Measurements from ENCODE around the gene PRAC1. TPM values are rescaled to one million over a fixed set of nuclear protein-coding genes. Genes with fewer than 3 reads are reported as not detected.

Gene PRAC1
- total RNA-seq, 1 donor from 2014 or later = not detected

DNA sequence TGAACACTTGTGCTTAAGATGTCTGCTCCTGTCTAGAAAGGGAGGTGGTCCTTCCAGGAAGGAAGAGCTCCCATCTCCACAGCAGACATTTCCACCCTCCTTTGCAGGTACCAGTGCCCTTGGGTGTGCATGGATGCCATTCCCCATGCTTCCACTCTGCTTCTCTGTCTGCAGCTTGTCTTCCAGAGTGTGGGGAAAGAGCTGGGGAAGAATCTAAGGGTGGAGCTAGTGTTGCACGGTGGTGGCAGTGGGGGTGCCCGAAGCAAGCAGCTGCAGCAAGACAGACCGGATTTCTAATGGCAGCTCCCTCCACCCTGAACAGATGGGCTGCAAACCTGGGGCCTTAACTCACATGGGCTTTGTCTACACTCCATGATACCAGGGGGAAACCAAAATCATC, 28.9 kb upstream of the PRAC1 start:
- H3K9me3 Mint-ChIP-seq (ENCODE audit: low read depth) = no peaks in the 10 kb centered on the region
- no peak overlapping the region for H3K27ac Mint-ChIP-seq (ENCODE audit: unreplicated experiment)
- no peaks in the 10 kb centered on the region for H3K4me1 Mint-ChIP-seq (ENCODE audit: low read depth)
- DNase-seq (ENCODE audit: low spot score) = no peak
- H3K27me3 Mint-ChIP-seq (ENCODE audit: low read depth) = peaks cover 82% of the 10 kb centered on the region
- no peak overlapping the region for H3K4me3 Mint-ChIP-seq (ENCODE audit: unreplicated experiment)
- TF ChIP-seq CTCF (IDR thresholded peaks at IDR 0.05) = no peak
- no peaks in the 10 kb centered on the region for H3K36me3 Mint-ChIP-seq (ENCODE audit: low read depth)

- Mint-ChIP-seq H3K4me3 (ENCODE audit: unreplicated experiment) (no peak overlapping the region), H3K27ac (ENCODE audit: unreplicated experiment) (no peak overlapping the region), H3K27me3 (ENCODE audit: low read depth) (peaks cover 84% of the 10 kb centered on the region), H3K4me1 (ENCODE audit: low read depth) (no peaks in the 10 kb centered on the region), H3K36me3 (ENCODE audit: low read depth) (no peaks in the 10 kb centered on the region), H3K9me3 (ENCODE audit: low read depth) (no peaks in the 10 kb centered on the region)
- no peak for TF ChIP-seq CTCF (IDR thresholded peaks at IDR 0.05)
- no peak for DNase-seq (ENCODE audit: low spot score)
These were observed 27.6 kb upstream of the PRAC1 start for GRCh38 chr17:48749621-48750553.

- no peak for TF ChIP-seq CTCF (IDR thresholded peaks at IDR 0.05)
- no peak for DNase-seq (ENCODE audit: low spot score)
- H3K9me3 Mint-ChIP-seq (ENCODE audit: low read depth) = no peaks in the 10 kb centered on the region
- H3K27me3 Mint-ChIP-seq (ENCODE audit: low read depth) = peaks cover 82% of the 10 kb centered on the region
- no peak overlapping the region for H3K27ac Mint-ChIP-seq (ENCODE audit: unreplicated experiment)
- no peak overlapping the region for H3K4me3 Mint-ChIP-seq (ENCODE audit: unreplicated experiment)
- no peaks in the 10 kb centered on the region for H3K36me3 Mint-ChIP-seq (ENCODE audit: low read depth)
- H3K4me1 Mint-ChIP-seq (ENCODE audit: low read depth) = no peaks in the 10 kb centered on the region
These were observed 26.6 kb upstream of the PRAC1 start for GRCh38 chr17:48748718-48749566.

DNA sequence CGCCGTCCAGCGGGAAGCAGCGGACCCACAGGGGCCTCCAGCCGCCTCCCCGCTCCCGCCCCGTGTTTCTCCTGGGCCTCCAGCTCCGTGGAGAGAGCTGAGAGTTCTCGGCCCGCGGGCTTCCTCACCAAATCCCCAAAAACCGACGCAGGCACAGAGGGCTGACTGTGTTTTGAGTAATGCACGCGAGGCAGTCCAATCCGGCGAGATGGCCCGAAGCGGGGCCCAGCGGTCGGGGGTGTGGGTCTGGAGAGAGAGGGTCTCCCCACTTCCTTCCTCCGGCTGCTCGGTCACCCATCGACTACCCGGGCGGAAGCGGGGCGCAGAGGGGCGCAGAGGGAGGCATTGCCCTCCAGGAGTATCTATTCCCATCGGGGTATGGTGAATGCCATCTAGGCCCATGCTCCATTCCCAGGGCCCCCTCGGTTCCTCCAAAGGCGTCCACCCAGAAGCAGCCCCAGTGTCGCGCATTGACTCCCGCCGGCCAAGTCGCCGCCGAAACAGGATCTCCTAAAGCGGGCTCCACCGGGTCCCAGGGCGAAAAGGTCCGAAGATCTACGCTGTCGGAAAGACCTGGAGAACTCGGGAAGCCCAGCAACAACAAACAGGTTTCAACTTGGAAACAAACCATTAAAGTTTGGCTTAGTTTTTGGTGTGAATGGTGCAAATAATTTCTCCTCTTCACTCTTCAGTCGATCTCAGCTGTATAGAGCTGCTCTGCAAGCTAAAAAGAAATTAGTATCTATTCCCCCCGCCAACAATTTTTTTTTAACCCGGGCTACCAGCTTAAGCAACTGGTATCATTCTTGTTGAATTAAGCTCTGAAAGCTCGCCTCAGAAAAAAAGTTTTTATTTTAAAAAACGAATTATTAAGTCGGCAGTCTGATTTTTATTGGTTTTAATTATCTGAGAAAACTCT, 25.4 kb upstream of the PRAC1 start:
- Mint-ChIP-seq H3K27ac (ENCODE audit: unreplicated experiment) (no peak overlapping the region), H3K4me3 (ENCODE audit: unreplicated experiment) (no peak overlapping the region), H3K36me3 (ENCODE audit: low read depth) (no peaks in the 10 kb centered on the region), H3K4me1 (ENCODE audit: low read depth) (no peaks in the 10 kb centered on the region), H3K27me3 (ENCODE audit: low read depth) (peaks cover 82% of the 10 kb centered on the region), H3K9me3 (ENCODE audit: low read depth) (no peaks in the 10 kb centered on the region)
- no peak for TF ChIP-seq CTCF (IDR thresholded peaks at IDR 0.05)
- no peak for DNase-seq (ENCODE audit: low spot score)
